Caco-2 (cell line): Measurements from ENCODE around the gene IL12RB1. TPM values are rescaled to one million over a fixed set of nuclear protein-coding genes. Genes with fewer than 3 reads are reported as not detected.

ENCODE experiments used
- BruUV-seq: library from RNA; stranded (reverse); fragments of 400-500 nt; replicated peaks from 2 replicates; lab custom pipeline; 2021; lab: Mats Ljungman, UMichigan
- CTCF ChIA-PET: fragments of 300-600 bp; sonication (Branson Sonifier 250); formaldehyde crosslinking; loops from one replicate; lab custom pipeline; 2022; ENCODE audit warnings: antibody characterized with exemption; lab: Charles Lee
- POLR2A ChIA-PET: fragments of 300-600 bp; sonication (Branson Sonifier 250); formaldehyde crosslinking; loops from one replicate; lab custom pipeline; 2022; ENCODE audit warnings: antibody characterized with exemption; lab: Charles Lee
- DNase-seq, 2 experiments: peaks; one replicate each; pipeline versions ENCODE4 v3.0.0 to v3.0.0-alpha.2; 2020 to 2022
- H3K27me3 ChIP-seq: replicated peaks from 2 replicates; pipeline ENCODE4 v1.6.0; 2011; ENCODE audit warnings: low read length; ENCODE audit not compliant: control insufficient read depth, insufficient read depth
- H3K36me3 ChIP-seq: 2 replicates; pipeline ENCODE4 v1.5.1; 2011; ENCODE audit warnings: low read length; ENCODE audit not compliant: control insufficient read depth, insufficient read depth
- H3K4me1 ChIP-seq: fragments of 250-450 bp; sonication (Bioruptor Pico); 2 replicates; pipeline ENCODE4 v1.5.1; 2020; ENCODE audit warnings: mild to moderate bottlenecking
- H3K4me3 ChIP-seq: 2 replicates; pipeline ENCODE4 v1.5.1; 2011; ENCODE audit warnings: low read depth, mild to moderate bottlenecking, control low read depth, low read length
- H3K9me3 ChIP-seq: fragments of 250-450 bp; sonication (Bioruptor Pico); 2 replicates; pipeline ENCODE4 v1.5.1; 2020; ENCODE audit warnings: mild to moderate bottlenecking, moderate library complexity
- H3K27ac Mint-ChIP-seq: one replicate; pipeline ENCODE4 v1.8.0; 2022; ENCODE audit warnings: mixed read lengths; ENCODE audit not compliant: unreplicated experiment
- H3K27me3 Mint-ChIP-seq: one replicate; pipeline ENCODE4 v1.8.0; 2022; ENCODE audit warnings: mixed read lengths; ENCODE audit not compliant: insufficient read depth, unreplicated experiment
- H3K36me3 Mint-ChIP-seq: one replicate; pipeline ENCODE4 v1.8.0; 2022; ENCODE audit warnings: mild to moderate bottlenecking, mixed read lengths; ENCODE audit not compliant: insufficient read depth, unreplicated experiment
- H3K4me1 Mint-ChIP-seq: one replicate; pipeline ENCODE4 v1.8.0; 2022; ENCODE audit warnings: low read depth, mixed read lengths; ENCODE audit not compliant: unreplicated experiment
- H3K4me3 Mint-ChIP-seq: one replicate; pipeline ENCODE4 v1.8.0; 2022; ENCODE audit warnings: mild to moderate bottlenecking, moderate library complexity, mixed read lengths; ENCODE audit not compliant: unreplicated experiment
- H3K9me3 Mint-ChIP-seq: one replicate; pipeline ENCODE4 v1.8.0; 2022; ENCODE audit warnings: mixed read lengths; ENCODE audit not compliant: unreplicated experiment
- intact Hi-C: fragments of 100-400 bp; cut with micrococcal nuclease; formaldehyde crosslinking; loops from one replicate; pipeline ENCODE4 v1.10.0; 2022; ENCODE audit not compliant: unreplicated experiment
- total RNA-seq: library from RNA; stranded (reverse); gene quantifications from 2 replicates; pipeline ENCODE4 v1.2.3, GENCODE V29; 2022
- TF ChIP-seq, protein P1 (sequence below), 2 experiments: fragments of 200-600 bp in 1 of 2; IDR thresholded peaks; 1 replicate in 1 of 2; 2 replicates in 1 of 2; pipeline versions ENCODE4 v1.5.1 to v1.8.0; 2011 to 2022; ENCODE audit warnings: antibody characterized with exemption in 1 of 2, control low read depth in 1 of 2, inconsistent platforms in 1 of 2, low read depth in 1 of 2, low read length in 1 of 2, mild to moderate bottlenecking in 1 of 2, moderate library complexity in 1 of 2; ENCODE audit not compliant: insufficient read depth in 1 of 2, severe bottlenecking in 1 of 2, unreplicated experiment in 1 of 2

IL12RB1 gene
- total RNA-seq, 1 experiment from 2014 or later: not detected

DNA sequence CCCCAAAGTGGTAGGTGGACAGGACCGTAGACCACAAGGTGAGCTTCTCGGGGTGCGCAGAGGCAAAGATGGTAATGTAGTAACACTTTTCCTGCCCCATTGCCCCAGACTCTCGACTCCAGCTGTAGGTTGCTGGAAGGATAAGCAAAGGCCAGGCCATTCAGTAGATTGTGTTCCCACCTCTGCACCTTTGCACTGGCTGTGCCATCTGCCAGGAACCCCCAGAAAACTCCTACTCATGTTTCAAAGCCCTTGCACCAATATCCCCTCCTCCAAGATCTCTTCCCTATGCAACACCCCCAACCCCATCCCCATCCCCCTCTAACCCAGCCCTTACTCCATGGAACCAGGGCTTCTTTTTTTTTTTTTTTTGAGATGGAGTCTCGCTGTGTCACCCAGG, 18.3 kb downstream of the IL12RB1 start:
- Histone ChIP-seq H3K4me3 (no peak overlapping the region), H3K4me1 (no peaks in the 10 kb centered on the region), H3K9me3 (no peaks in the 10 kb centered on the region), H3K36me3 (no peaks in the 10 kb centered on the region), H3K27me3 (no peaks in the 10 kb centered on the region)
- TF ChIP-seq, protein P1, sequence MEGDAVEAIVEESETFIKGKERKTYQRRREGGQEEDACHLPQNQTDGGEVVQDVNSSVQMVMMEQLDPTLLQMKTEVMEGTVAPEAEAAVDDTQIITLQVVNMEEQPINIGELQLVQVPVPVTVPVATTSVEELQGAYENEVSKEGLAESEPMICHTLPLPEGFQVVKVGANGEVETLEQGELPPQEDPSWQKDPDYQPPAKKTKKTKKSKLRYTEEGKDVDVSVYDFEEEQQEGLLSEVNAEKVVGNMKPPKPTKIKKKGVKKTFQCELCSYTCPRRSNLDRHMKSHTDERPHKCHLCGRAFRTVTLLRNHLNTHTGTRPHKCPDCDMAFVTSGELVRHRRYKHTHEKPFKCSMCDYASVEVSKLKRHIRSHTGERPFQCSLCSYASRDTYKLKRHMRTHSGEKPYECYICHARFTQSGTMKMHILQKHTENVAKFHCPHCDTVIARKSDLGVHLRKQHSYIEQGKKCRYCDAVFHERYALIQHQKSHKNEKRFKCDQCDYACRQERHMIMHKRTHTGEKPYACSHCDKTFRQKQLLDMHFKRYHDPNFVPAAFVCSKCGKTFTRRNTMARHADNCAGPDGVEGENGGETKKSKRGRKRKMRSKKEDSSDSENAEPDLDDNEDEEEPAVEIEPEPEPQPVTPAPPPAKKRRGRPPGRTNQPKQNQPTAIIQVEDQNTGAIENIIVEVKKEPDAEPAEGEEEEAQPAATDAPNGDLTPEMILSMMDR (IDR thresholded peaks at IDR 0.05; ENCODE audit: insufficient read depth in 1 of 2, low read depth in 1 of 2, low read length in 1 of 2, severe bottlenecking in 1 of 2, unreplicated experiment in 1 of 2): no peak
- Mint-ChIP-seq H3K27me3 (no peaks in the 10 kb centered on the region), H3K36me3 (no peaks in the 10 kb centered on the region), H3K4me1 (no peaks in the 10 kb centered on the region), H3K4me3 (no peak overlapping the region), H3K27ac (no peak overlapping the region), H3K9me3 (no peaks in the 10 kb centered on the region)
- ChIA-PET POLR2A (no interaction called here), CTCF (no interaction called here)
- no peak for DNase-seq
- no TSS peak for BruUV-seq
- intact Hi-C loops: no loop called here

DNA sequence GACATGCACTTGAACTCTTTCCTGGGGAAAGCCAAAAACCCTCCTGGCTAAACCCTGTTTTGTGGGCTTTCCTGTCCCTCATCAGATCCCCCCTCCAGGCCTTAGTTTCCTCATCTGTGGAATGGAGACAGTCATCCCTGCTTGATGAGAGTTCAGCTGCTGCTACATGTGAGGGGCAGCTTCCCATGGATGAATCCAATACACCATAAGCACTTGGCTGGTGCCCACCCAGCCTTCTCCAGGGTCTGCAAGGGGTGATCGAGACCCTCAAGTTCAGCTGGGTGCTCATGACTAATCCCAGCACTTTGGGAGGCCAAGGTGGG, 21.6 kb downstream of the IL12RB1 start:
- Mint-ChIP-seq H3K27me3 (no peaks in the 10 kb centered on the region), H3K27ac (no peak overlapping the region), H3K4me1 (no peaks in the 10 kb centered on the region), H3K9me3 (no peaks in the 10 kb centered on the region), H3K36me3 (no peaks in the 10 kb centered on the region), H3K4me3 (no peak overlapping the region)
- no TSS peak for BruUV-seq
- CTCF ChIA-PET: interaction anchor here (0.6 kb wide), 1 partner anchor 24 kb away, joined by 4 read pairs; no protein-coding TSS in a partner anchor
- intact Hi-C loops: no loop called here
- no peak for DNase-seq
- H3K9me3 ChIP-seq: no peaks in the 10 kb centered on the region
- no peaks in the 10 kb centered on the region for H3K36me3 ChIP-seq
- H3K27me3 ChIP-seq: no peaks in the 10 kb centered on the region
- H3K4me1 ChIP-seq: no peaks in the 10 kb centered on the region
- TF ChIP-seq, protein P1 (IDR thresholded peaks at IDR 0.05; ENCODE audit: insufficient read depth in 1 of 2, low read depth in 1 of 2, low read length in 1 of 2, severe bottlenecking in 1 of 2, unreplicated experiment in 1 of 2): no peak
- no peak overlapping the region for H3K4me3 ChIP-seq
- POLR2A ChIA-PET: no interaction called here

DNA sequence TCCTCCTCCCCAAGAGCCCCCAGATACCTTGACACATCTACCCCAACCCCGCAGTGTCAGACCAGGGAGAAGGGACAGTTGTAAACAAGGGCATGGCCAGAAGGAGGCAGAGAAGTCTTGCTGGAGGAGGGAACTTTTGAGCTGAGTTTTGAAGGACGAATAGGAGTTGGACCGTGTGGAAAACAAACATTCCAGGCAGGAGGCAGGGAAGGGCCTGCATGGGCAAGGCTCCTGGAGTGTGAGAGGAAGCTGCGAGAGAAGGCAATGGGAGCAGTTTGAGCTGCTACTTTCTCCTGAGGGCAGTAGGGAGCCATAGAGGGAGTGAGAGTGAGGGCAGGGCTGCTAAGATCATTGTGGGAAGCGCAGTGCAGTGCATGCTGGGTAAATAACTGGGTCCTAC, 23.3 kb downstream of the IL12RB1 start:
- Mint-ChIP-seq H3K27me3 (no peaks in the 10 kb centered on the region), H3K9me3 (no peaks in the 10 kb centered on the region), H3K27ac (no peak overlapping the region), H3K36me3 (no peaks in the 10 kb centered on the region), H3K4me3 (no peak overlapping the region), H3K4me1 (no peaks in the 10 kb centered on the region)
- DNase-seq: peak in 1 of 2 experiments; percentile 19
- H3K36me3 ChIP-seq: no peaks in the 10 kb centered on the region
- TF ChIP-seq, protein P1 (IDR thresholded peaks at IDR 0.05; ENCODE audit: insufficient read depth in 1 of 2, low read depth in 1 of 2, low read length in 1 of 2, severe bottlenecking in 1 of 2, unreplicated experiment in 1 of 2): no peak
- intact Hi-C loops: no loop called here
- no peaks in the 10 kb centered on the region for H3K4me1 ChIP-seq
- no peak overlapping the region for H3K4me3 ChIP-seq
- no TSS peak for BruUV-seq
- no peaks in the 10 kb centered on the region for H3K27me3 ChIP-seq
- POLR2A ChIA-PET: no interaction called here
- H3K9me3 ChIP-seq: no peaks in the 10 kb centered on the region
- CTCF ChIA-PET: no interaction called here
